Measurements from ENCODE around the gene CMIP. TPM values are rescaled to one million over a fixed set of nuclear protein-coding genes. Genes with fewer than 3 reads are reported as not detected.

Gene CMIP
- total RNA-seq, 1 donor from 2014 or later, result 19.1 TPM

GRCh38 chr16:81458149-81458669 is 13.6 kb downstream of the CMIP start:
- DNase-seq (ENCODE audit: low read depth), result no peak
- no peak for TF ChIP-seq CTCF (conservative IDR thresholded peaks at IDR 0.05; ENCODE audit: low read depth, low read length)
- no peak overlapping the region for H3K4me3 ChIP-seq (ENCODE audit: low read depth, low read length)

GRCh38 chr16:81458827-81459598 is 14.4 kb downstream of the CMIP start:
- no peak overlapping the region for H3K4me3 ChIP-seq (ENCODE audit: low read depth, low read length)
- no peak for TF ChIP-seq CTCF (conservative IDR thresholded peaks at IDR 0.05; ENCODE audit: low read depth, low read length)
- DNase-seq (ENCODE audit: low read depth), result no peak

- DNase-seq (ENCODE audit: low read depth), result no peak
- no peak for TF ChIP-seq CTCF (conservative IDR thresholded peaks at IDR 0.05; ENCODE audit: low read depth, low read length)
- H3K4me3 ChIP-seq (ENCODE audit: low read depth, low read length), result no peak overlapping the region
Observed at GRCh38 chr16:81460075-81460474, 15.5 kb downstream of the CMIP start.

GRCh38 chr16:81461243-81461642 is 16.6 kb downstream of the CMIP start:
- H3K4me3 ChIP-seq (ENCODE audit: low read depth, low read length), result no peak overlapping the region
- TF ChIP-seq CTCF (conservative IDR thresholded peaks at IDR 0.05; ENCODE audit: low read depth, low read length), result no peak
- DNase-seq (ENCODE audit: low read depth), result no peak

GRCh38 chr16:81461766-81462165 is 17.2 kb downstream of the CMIP start:
- no peak overlapping the region for H3K4me3 ChIP-seq (ENCODE audit: low read depth, low read length)
- TF ChIP-seq CTCF (conservative IDR thresholded peaks at IDR 0.05; ENCODE audit: low read depth, low read length), result no peak
- DNase-seq (ENCODE audit: low read depth), result no peak

GRCh38 chr16:81462683-81463082 is 18.1 kb downstream of the CMIP start:
- TF ChIP-seq CTCF (conservative IDR thresholded peaks at IDR 0.05; ENCODE audit: low read depth, low read length), result no peak
- H3K4me3 ChIP-seq (ENCODE audit: low read depth, low read length), result no peak overlapping the region
- no peak for DNase-seq (ENCODE audit: low read depth)
